IPS-15b (cell line): Measurements from ENCODE around the gene EPN2.

Experiments
- H3K27me3 ChIP-seq: one replicate; pipeline ENCODE4 v1.6.1; 2013; ENCODE audit warnings: low read length; ENCODE audit not compliant: control insufficient read depth, insufficient read depth
- H3K36me3 ChIP-seq: one replicate; pipeline ENCODE4 v1.6.1; 2013; ENCODE audit warnings: low read length; ENCODE audit not compliant: control insufficient read depth, insufficient read depth
- H3K4me1 ChIP-seq: one replicate; pipeline ENCODE4 v1.6.1; 2013; ENCODE audit warnings: mild to moderate bottlenecking, low read length; ENCODE audit not compliant: control insufficient read depth, insufficient read depth
- H3K4me3 ChIP-seq: one replicate; pipeline ENCODE4 v1.5.1; 2013; ENCODE audit warnings: low read depth, low read length
- H3K9ac ChIP-seq: one replicate; pipeline ENCODE4 v1.6.1; 2013; ENCODE audit warnings: low read depth, mild to moderate bottlenecking, low read length
- H3K9me3 ChIP-seq: one replicate; pipeline ENCODE4 v1.6.1; 2013; ENCODE audit warnings: mild to moderate bottlenecking, low read length; ENCODE audit not compliant: control insufficient read depth, insufficient read depth

EPN2 gene

DNA sequence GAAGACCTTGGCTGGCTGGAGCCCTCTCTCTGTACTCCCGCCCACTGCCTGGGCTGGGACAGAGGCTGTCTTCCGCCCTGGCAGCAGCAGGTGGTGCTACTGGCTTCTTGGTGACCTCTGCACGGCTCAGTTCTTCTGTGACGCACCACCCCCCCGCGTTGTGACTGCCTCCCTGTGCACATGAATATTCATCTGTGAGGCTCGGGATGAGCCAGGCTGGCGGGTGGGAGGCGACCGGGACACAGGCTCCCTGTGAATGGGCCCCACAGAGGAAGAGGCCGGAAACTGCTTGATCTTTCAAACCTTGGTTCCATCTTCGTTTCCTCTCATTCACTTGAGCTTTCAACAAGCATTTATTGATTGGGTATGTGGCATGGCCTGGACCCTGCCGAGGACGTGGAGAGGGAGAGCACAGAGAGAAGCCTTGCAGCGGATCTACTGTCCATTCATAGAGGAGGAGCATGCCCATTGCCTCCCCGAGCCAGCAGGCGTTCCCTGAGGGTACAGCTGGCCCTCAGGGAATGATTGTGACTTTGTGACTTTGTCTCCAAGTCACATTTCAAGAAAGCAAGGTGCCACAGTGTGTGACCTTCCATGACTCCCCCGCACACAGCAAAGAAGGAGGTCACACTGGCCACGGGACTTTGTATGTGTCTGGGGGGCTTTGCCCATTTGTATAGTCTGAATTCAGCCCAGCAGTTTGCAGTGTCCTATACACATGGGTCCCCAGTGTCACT lies 80.4 kb downstream of the EPN2 start:
- H3K9ac ChIP-seq = no peak overlapping the region
- peaks cover 7% of the 10 kb centered on the region for H3K4me1 ChIP-seq
- H3K36me3 ChIP-seq = peaks cover 20% of the 10 kb centered on the region
- no peaks in the 10 kb centered on the region for H3K9me3 ChIP-seq
- H3K27me3 ChIP-seq = no peaks in the 10 kb centered on the region
- H3K4me3 ChIP-seq = no peak overlapping the region

- Histone ChIP-seq H3K27me3 (no peaks in the 10 kb centered on the region), H3K9ac (no peak overlapping the region), H3K9me3 (no peaks in the 10 kb centered on the region), H3K36me3 (peaks cover 9% of the 10 kb centered on the region), H3K4me3 (no peak overlapping the region), H3K4me1 (peaks cover 7% of the 10 kb centered on the region)
These were observed 81.4 kb downstream of the EPN2 start for GRCh38 chr17:19318611-19319010.

DNA sequence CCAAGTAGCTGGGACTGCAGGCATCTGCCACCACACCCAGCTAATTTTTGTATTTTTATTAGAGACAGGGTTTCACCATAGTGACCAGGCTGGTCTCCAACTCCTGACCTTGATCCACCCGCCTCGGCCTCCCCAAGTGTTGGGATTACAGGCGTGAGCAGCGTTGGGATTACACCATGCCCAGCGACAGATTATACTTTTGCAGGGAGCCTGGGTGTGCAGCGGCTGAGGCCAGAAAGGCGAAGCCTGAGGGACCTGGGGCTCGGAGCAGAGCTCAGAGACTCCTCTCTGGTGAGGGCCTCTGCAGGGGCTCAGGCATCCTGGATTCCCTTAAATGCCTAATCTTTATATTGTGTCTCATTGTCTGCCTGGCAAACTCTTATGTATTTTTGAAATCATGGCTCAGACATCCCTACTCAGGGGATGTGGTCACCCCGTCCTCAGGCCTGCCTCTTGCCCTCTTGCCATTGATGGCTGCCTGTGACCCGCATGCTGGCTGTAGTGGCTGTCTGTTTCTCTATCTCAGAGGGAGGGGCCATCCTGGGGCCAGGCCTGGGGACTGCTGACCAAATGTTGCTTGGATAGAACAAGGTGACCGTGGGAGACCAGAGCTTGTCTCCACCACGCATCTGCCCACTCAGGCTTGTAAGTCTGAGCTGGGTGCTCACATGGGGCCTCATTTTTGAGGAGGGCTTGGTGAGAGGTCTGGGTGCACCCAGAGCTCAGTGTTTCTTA lies 82.8 kb downstream of the EPN2 start:
- Histone ChIP-seq H3K9me3 (no peaks in the 10 kb centered on the region), H3K9ac (no peak overlapping the region), H3K27me3 (no peaks in the 10 kb centered on the region), H3K36me3 (peaks cover 6% of the 10 kb centered on the region), H3K4me1 (peaks cover 7% of the 10 kb centered on the region), H3K4me3 (no peak overlapping the region)

DNA sequence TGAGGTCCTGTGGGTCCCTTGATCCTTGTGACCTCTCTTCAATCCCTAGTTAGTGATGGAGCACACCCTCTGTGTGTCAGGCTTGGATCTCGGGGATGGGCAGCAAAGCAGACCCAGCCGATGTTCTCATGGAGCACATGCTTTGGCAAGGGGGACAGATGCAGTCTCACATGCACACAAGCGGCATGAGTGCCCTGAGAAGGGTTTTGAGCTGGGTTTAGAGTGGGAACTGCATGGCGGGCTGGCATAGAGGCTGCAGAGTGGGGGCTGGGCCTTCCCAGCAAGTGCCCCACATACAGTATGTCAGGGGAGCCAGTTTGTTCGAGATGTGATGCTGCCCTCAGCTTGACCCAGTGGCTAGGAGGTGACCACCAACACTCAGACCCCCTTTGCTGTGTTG lies 83.7 kb downstream of the EPN2 start:
- H3K4me1 ChIP-seq = peaks cover 7% of the 10 kb centered on the region
- H3K9me3 ChIP-seq = no peaks in the 10 kb centered on the region
- H3K9ac ChIP-seq = no peak overlapping the region
- H3K36me3 ChIP-seq = peaks cover 6% of the 10 kb centered on the region
- H3K27me3 ChIP-seq = no peaks in the 10 kb centered on the region
- H3K4me3 ChIP-seq = no peak overlapping the region

- peaks cover 7% of the 10 kb centered on the region for H3K4me1 ChIP-seq
- H3K9ac ChIP-seq = no peak overlapping the region
- no peaks in the 10 kb centered on the region for H3K9me3 ChIP-seq
- H3K36me3 ChIP-seq = peaks cover 6% of the 10 kb centered on the region
- no peaks in the 10 kb centered on the region for H3K27me3 ChIP-seq
- H3K4me3 ChIP-seq = no peak overlapping the region
These were observed 84.4 kb downstream of the EPN2 start for GRCh38 chr17:19321481-19322128.

- H3K4me1 ChIP-seq = peaks cover 4% of the 10 kb centered on the region
- no peaks in the 10 kb centered on the region for H3K27me3 ChIP-seq
- peaks cover 6% of the 10 kb centered on the region for H3K36me3 ChIP-seq
- no peak overlapping the region for H3K9ac ChIP-seq
- no peaks in the 10 kb centered on the region for H3K9me3 ChIP-seq
- H3K4me3 ChIP-seq = no peak overlapping the region
These were observed 85.0 kb downstream of the EPN2 start for GRCh38 chr17:19322129-19322505.

DNA sequence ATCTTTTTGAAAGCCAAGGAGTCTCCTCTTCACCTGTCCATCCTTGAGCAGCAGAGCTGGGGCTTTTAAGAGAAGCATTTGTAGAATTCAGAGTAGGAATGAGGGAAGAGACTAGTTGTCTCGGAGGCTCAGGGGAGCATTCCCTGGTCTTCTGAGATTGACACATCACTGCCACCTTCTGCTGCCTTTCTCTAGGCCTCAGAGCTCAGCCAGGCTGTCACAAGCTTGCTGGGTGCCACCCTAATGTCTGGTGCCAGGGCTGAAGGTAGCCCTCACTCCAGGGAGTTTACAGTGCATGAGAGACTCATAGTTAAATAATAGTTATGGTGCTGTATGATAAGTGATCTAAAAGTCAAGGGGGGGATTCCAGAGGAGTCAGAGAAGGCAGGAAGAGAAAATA lies 85.7 kb downstream of the EPN2 start:
- no peaks in the 10 kb centered on the region for H3K9me3 ChIP-seq
- no peak overlapping the region for H3K9ac ChIP-seq
- H3K27me3 ChIP-seq = no peaks in the 10 kb centered on the region
- H3K4me1 ChIP-seq = no peaks in the 10 kb centered on the region
- no peak overlapping the region for H3K4me3 ChIP-seq
- peaks cover 6% of the 10 kb centered on the region for H3K36me3 ChIP-seq

- Histone ChIP-seq H3K27me3 (no peaks in the 10 kb centered on the region), H3K4me3 (no peak overlapping the region), H3K9me3 (no peaks in the 10 kb centered on the region), H3K9ac (no peak overlapping the region), H3K36me3 (peaks cover 6% of the 10 kb centered on the region), H3K4me1 (no peaks in the 10 kb centered on the region)
These were observed 88.4 kb downstream of the EPN2 start for GRCh38 chr17:19325542-19325941.

DNA sequence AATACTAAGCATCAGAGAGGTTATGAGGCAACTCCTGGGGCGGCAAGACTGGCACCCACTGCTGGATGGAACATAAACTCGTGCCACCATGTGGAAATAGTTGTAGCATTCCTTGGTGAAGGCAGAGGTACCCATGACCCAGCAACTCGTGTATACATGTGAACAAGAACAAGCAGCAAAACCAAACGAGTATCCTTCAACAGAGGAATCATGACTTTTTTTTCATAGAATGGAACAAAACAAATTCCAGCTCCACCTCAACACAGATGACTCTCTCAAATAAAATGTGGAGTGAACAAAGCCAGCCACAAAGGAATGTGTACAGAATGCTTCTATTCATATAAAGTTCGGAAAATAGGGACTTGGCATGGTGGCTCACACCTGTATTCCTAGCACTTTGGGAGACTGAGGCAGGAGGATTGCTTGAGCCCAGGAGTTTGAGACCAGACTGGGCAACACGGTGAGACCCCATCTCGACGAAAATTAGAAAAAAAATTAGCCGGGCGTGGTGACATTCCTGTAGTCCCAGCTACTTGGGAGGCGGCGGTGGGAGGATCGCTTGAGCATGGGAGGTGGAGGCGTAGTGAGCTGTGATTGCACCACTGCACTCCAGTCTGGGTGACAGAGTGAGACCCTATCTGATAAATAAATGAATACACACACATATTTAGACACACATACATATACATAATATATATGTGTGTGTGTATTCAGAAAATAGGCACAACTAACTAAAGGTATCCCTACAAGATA lies 90.0 kb downstream of the EPN2 start:
- Histone ChIP-seq H3K4me1 (no peaks in the 10 kb centered on the region), H3K9me3 (no peaks in the 10 kb centered on the region), H3K9ac (no peak overlapping the region), H3K36me3 (peaks cover 10% of the 10 kb centered on the region), H3K4me3 (no peak overlapping the region), H3K27me3 (no peaks in the 10 kb centered on the region)

DNA sequence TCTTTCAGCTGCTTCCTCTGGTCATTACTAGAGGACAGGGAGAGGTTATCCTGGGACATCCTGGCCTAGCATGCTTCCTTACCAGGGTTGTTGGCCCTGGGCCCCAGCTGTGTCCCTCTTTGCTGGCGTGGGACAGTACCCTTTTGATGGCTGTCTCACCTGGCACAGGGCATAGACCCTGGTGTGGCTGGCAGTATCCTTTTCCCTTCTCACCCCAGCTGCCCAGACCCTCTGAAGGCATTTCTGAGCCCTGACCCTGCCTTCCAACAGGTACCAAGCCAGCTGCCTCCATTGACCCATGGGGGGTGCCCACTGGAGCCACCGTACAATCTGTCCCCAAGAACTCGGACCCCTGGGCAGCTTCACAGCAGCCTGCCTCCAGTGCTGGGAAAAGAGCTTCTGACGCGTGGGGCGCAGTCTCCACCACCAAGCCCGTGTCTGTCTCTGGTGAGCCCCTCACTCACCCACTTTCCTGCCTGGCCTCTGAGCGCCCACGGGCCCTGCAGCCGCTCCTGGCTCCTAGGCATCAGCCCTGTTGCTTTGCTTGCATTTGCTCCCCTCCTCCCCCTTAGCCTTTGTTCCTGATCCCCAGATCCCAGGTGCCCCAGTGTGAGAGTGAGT lies 91.4 kb downstream of the EPN2 start:
- Histone ChIP-seq H3K27me3 (no peaks in the 10 kb centered on the region), H3K4me1 (peaks cover 1% of the 10 kb centered on the region), H3K4me3 (no peak overlapping the region), H3K9me3 (no peaks in the 10 kb centered on the region), H3K36me3 (peaks cover 15% of the 10 kb centered on the region), H3K9ac (no peak overlapping the region)

DNA sequence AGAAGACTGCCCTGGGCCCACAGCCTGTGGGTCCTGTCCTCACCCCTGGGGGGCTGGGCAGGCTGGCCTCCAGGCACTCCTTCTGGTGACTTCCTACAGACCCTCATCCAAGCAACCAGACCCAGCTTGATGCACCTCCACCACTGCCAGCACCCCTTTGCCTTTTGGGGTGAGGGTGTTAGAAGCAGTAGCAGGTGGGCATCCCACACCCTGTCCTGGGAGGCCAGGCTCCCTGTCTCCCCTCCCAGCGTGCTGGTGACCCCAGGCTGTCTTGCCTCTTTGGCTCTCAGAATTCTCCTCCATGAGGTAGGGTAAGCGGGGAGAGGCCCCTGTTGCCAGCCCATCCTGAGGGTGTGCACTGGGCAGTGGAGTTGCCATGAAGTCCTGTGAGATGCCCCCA lies 92.0 kb downstream of the EPN2 start:
- Histone ChIP-seq H3K9ac (no peak overlapping the region), H3K27me3 (no peaks in the 10 kb centered on the region), H3K9me3 (no peaks in the 10 kb centered on the region), H3K4me1 (peaks cover 3% of the 10 kb centered on the region), H3K36me3 (peaks cover 19% of the 10 kb centered on the region), H3K4me3 (no peak overlapping the region)
